Stimulated activated effector memory CD8-positive, alpha-beta T cell treated with anti-CD3 and anti-CD28 coated beads, Interleukin-12 subunit alpha, Interleukin-12 subunit beta, amount 100 ng/mL, for 72 hours (primary cell): ENCODE data around the gene MMP14.
"Not testable (repeated sequence)": the region's sequence is repeated elsewhere in the genome, so short reads cannot be mapped to it uniquely, and the experiment has no call there.

Experiments used
- ATAC-seq: fragments of 150-1000 bp; cut with Tn5 transposase; 2 replicates; pipeline ENCODE4 v1.10.0; 2021
- DNase-seq, 2 donors: peaks; one replicate each; pipeline ENCODE4 v3.0.0; 2021 to 2022; ENCODE audit warnings: low spot score in 2 of 2
- H3K27ac Mint-ChIP-seq: one replicate; pipeline ENCODE4 v1.8.0; 2022; ENCODE audit warnings: mild to moderate bottlenecking, mixed read lengths
- H3K36me3 Mint-ChIP-seq: one replicate; pipeline ENCODE4 v1.8.0; 2022; ENCODE audit warnings: mild to moderate bottlenecking, mixed read lengths
- H3K4me1 Mint-ChIP-seq: one replicate; pipeline ENCODE4 v1.8.0; 2022; ENCODE audit warnings: mixed read lengths
- H3K4me3 Mint-ChIP-seq: one replicate; pipeline ENCODE4 v1.8.0; 2022; ENCODE audit warnings: mild to moderate bottlenecking, mixed read lengths
- H3K9me3 Mint-ChIP-seq: one replicate; pipeline ENCODE4 v1.8.0; 2022; ENCODE audit warnings: mixed read lengths

The MMP14 gene

DNA sequence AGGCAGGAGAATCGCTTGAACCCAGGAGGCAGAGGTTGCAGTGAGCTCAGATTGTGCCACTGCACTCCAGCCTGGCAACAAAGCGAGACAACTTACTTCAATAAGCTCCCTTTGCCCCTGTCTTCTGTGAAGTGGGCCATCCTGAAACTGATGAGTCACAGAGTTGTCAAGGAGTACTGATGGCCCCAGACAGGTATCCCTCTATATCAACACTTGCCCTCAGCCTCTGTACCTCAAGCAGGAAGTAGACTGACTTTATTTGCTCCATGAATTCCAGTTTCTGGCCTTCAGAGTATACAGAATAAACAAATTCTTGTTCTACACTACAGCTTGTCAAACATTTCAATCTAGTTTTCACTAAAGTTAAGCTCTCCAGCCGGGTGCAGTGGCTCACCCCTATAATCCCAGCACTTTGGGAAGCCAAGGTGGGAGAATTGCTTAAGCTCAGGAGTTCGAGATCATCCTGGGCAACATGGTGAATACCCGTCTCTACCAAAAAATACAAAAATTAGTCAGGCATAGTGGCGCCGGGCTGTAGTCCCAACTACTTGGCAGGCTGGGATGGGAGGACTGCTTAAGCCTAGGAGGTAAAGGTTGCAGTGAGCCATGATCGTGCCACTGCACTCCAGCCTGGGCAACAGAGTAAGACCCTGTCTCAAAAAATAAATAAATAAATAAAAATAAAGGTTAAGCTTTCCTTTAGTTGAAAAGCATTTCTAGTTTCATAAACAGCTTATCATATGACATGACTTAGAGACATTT, 18.8 kb downstream of the MMP14 start:
- ATAC-seq: no peak
- H3K27ac Mint-ChIP-seq: no peak overlapping the region
- H3K4me3 Mint-ChIP-seq: no peak overlapping the region

DNA sequence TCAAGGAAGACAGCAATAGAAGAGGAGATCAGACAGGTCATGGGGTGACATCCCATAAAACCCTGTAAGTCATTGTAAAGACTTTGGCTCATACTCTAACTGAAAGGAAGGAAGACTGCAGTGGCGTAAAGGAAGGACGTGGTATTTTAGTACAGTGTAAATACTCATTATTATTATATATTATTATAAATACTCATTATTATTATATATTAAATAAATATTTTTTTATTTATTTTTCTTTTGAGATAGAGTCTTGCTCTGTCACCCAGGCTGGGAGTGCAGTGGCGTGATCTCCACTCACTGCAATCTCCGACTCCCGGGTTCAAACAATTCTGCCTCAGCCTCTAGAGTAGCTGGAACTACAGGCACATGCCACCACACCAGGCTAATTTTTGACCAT, 20.0 kb downstream of the MMP14 start:
- H3K27ac Mint-ChIP-seq: no peak overlapping the region
- no peaks in the 10 kb centered on the region for H3K9me3 Mint-ChIP-seq
- H3K4me1 Mint-ChIP-seq: peaks cover 29% of the 10 kb centered on the region
- no peak for DNase-seq
- H3K4me3 Mint-ChIP-seq: no peak overlapping the region
- ATAC-seq: no peak
- peaks cover 7% of the 10 kb centered on the region for H3K36me3 Mint-ChIP-seq

More for the DNA sequence above, 18.8 kb downstream of the MMP14 start:
- Mint-ChIP-seq H3K9me3 (no peaks in the 10 kb centered on the region), H3K4me1 (peaks cover 36% of the 10 kb centered on the region), H3K36me3 (peaks cover 7% of the 10 kb centered on the region)
- no peak for DNase-seq

DNA sequence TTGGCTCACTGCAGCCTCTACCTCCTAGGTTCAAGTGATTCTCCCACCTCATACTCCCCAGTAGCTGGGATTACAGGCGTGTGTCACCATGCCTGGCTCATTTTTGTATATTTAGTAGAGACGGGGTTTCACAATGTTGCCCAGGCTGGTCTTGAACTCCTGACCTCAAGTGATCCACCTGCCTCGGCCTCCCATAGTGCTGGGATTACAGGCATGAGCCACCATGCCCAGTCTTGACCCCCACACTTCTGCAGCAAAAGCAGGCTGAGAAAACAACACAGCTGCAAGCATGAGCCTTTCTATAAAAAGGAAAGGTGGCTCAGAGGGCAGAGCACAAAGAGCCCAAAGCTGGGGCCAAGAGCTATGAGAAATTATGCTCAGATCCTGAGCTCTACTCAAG, 24.0 kb downstream of the MMP14 start:
- not testable (repeated sequence) for H3K9me3 Mint-ChIP-seq, H3K4me3 Mint-ChIP-seq, ATAC-seq, H3K27ac Mint-ChIP-seq, DNase-seq, H3K36me3 Mint-ChIP-seq
- peaks cover 16% of the 10 kb centered on the region for H3K4me1 Mint-ChIP-seq

DNA sequence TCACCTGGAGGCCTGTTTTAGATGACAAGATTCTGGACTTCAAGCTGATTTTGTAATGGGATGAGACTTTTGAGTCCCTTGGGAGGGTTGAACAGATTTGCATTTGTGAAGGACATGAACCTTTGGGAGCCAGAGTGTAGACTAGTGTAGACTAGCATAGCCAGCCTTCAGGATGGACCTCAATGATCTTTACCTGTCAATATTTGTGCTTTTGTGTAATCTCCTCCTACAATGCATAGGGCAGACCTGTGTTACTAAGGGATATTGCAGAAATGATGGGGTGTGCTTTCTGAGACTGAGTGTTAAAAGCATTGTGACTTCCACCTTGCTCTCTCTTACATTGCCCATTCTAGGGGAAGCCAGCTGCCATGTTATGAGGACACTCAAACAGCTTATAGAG, 25.3 kb downstream of the MMP14 start:
- Mint-ChIP-seq H3K4me1 (peaks cover 16% of the 10 kb centered on the region), H3K9me3 (no peaks in the 10 kb centered on the region), H3K36me3 (peaks cover 7% of the 10 kb centered on the region), H3K4me3 (no peak overlapping the region), H3K27ac (no peak overlapping the region)
- no peak for ATAC-seq
- DNase-seq: no peak

DNA sequence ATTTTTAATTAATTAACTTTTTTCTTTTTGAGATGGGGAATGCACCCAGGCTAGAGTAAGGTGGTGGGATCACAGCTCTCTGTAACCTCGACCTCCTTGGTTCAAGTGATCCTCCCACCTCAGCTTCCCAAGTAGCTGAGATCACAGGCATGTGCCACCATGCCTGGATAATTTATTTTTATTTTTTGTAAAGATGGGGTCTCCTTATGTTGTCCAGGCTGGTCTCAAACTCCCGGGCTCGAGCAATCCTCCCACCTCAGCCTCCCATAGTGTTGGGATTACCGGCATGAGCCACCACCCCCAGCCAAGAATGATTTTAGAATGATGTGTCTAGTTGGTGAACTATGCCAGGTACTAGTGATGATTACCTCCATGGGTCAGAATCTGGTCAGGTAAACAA, 28.6 kb downstream of the MMP14 start:
- DNase-seq: no peak

DNA sequence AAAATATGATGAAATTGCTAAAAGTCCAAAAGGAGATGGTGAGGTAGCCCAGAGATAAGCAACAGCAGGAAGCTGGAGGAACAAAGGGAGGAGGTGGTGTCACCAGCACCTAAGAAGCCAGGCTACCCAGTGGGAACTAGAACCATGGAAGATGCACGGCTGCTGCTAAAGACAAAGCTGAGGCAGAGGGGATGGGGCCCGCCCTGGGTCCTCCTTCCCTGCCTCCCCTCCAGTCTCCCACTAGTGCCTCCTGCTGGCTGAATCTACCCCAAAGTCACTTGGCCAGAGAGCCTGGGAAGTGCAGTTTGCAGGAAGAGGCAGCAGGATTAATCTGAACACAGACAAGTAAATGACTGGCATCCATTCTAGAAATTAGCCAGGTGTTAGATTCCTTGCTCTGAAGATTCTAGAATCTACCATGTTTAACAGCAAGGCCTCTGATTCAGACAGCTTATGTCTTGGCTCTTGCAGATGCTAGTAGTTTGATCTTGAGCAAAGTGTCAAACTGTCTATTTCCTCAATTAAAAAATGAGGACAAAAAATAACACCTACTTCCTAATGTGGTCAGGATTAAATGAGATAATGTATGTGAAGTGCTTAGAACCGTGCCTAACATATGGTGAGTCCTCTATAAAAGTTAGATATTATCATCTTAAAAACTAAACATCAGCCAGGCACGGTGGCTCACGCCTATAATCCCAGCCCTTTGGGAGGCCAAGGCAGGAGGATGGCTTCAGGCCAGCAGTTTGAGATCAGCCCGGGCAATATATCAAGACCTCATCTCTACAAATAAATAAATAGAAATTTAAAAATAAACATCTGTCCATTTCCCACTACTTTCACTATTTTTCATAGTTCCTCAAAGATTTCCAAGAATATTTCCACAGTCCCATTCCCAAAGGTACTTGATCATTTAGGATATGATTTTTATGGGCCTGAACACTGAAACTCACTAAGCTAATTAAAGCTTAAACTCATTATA, 29.3 kb downstream of the MMP14 start:
- Mint-ChIP-seq H3K36me3 (no peaks in the 10 kb centered on the region), H3K4me3 (no peak overlapping the region), H3K27ac (peak overlapping the region; percentile 38), H3K4me1 (peaks cover 7% of the 10 kb centered on the region), H3K9me3 (no peaks in the 10 kb centered on the region)
- ATAC-seq: no peak
- no peak for DNase-seq

More for the DNA sequence above, 28.6 kb downstream of the MMP14 start:
- H3K27ac Mint-ChIP-seq: no peak overlapping the region
- H3K4me1 Mint-ChIP-seq: no peaks in the 10 kb centered on the region
- no peaks in the 10 kb centered on the region for H3K36me3 Mint-ChIP-seq
- ATAC-seq: no peak
- H3K9me3 Mint-ChIP-seq: no peaks in the 10 kb centered on the region
- no peak overlapping the region for H3K4me3 Mint-ChIP-seq

DNA sequence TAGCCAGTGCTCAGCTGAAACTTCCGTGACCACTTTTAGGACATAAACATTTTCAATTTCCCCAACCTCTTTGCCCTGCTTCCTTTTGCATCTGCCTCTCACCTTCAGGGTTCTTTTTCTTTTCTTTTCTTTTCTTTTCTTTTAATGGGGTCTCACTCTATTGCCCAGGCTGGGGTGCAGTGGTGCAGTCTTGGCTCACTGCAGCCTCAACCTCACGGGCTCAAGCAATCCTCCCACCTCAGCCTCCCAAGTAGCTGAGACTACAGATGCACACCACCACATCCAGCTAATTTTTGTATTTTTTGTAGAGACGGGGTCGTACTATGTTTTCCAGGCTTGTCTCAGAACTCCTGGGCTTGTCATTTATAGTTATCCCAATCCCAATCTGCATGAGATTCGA, 30.5 kb downstream of the MMP14 start:
- DNase-seq: no peak
- H3K36me3 Mint-ChIP-seq: no peaks in the 10 kb centered on the region

DNA sequence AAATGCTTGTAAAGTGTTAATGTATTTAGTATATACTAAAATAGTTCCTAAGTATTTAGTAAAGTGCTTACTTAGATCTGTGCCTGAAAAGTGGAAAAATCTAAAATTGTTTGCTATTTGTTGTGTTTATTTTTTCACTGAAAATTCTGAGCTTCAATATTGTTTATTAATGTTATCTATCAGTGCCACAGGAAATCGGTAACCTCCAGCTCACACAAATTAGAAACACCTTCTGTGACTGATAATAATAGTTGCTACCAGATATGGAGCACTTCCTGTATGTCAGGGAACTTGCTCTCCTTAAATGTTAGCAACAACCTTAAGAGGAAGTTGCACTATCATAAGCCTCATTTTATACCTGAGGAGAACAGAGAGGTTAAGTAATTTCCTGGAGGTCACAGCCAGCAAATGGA, 34.4 kb downstream of the MMP14 start:
- Mint-ChIP-seq H3K27ac (peak overlapping the region; percentile 97), H3K4me1 (peaks cover 35% of the 10 kb centered on the region), H3K36me3 (peaks cover 36% of the 10 kb centered on the region), H3K9me3 (no peaks in the 10 kb centered on the region), H3K4me3 (peak overlapping the region; percentile 80)
- ATAC-seq (peak; percentile 72), DNase-seq (no peak)

More for the DNA sequence above, 30.5 kb downstream of the MMP14 start:
- Mint-ChIP-seq H3K27ac (peak overlapping the region; percentile 38), H3K9me3 (no peaks in the 10 kb centered on the region), H3K4me3 (no peak overlapping the region), H3K4me1 (peaks cover 15% of the 10 kb centered on the region)
- no peak for ATAC-seq

DNA sequence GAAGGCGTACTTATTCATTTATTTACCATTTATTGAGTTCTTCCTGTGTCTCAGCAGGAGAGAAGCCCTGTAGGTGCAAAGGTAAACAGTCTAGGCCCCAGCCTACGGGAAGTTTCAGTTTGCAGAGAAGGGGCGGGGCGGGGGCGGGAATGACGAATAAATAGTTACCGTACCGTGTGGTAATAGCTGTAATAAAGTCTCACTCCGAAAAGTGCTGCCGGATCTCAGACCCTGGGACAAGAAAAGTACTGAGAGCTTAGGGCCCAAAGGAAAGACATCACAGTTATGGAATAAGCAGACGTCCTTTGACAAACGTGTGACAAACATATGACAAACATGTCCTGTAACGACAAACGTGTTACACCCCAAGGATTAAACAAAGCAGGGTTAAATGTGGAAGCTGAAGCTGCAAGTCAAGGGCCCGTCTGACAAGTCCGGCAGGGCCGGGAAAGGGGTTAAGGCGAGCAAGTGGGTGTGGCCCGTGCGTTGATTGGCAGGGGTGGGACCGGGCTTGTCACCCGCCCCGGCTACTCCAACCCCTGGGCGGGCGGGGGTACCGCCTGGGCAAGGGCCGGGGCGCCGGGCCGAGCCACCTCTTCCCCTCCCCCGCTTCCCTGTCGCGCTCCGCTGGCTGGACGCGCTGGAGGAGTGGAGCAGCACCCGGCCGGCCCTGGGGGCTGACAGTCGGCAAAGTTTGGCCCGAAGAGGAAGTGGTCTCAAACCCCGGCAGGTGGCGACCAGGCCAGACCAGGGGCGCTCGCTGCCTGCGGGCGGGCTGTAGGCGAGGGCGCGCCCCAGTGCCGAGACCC, 35.0 kb downstream of the MMP14 start, which contains the start of gene LRP10:
Gene LRP10, plus strand, starts transcription at position 517 of the 809 bp plus-strand sequence. CDS start 564 bp downstream, outside the sequence.
- Mint-ChIP-seq H3K36me3 (peaks cover 42% of the 10 kb centered on the region), H3K4me1 (peaks cover 35% of the 10 kb centered on the region), H3K27ac (peak within 1 kb of the TSS; percentile 97), H3K4me3 (peak within 1 kb of the TSS; percentile 80), H3K9me3 (no peaks in the 10 kb centered on the region)
- DNase-seq (peak; percentile 62 to 93), ATAC-seq (peak; percentile 89)

DNA sequence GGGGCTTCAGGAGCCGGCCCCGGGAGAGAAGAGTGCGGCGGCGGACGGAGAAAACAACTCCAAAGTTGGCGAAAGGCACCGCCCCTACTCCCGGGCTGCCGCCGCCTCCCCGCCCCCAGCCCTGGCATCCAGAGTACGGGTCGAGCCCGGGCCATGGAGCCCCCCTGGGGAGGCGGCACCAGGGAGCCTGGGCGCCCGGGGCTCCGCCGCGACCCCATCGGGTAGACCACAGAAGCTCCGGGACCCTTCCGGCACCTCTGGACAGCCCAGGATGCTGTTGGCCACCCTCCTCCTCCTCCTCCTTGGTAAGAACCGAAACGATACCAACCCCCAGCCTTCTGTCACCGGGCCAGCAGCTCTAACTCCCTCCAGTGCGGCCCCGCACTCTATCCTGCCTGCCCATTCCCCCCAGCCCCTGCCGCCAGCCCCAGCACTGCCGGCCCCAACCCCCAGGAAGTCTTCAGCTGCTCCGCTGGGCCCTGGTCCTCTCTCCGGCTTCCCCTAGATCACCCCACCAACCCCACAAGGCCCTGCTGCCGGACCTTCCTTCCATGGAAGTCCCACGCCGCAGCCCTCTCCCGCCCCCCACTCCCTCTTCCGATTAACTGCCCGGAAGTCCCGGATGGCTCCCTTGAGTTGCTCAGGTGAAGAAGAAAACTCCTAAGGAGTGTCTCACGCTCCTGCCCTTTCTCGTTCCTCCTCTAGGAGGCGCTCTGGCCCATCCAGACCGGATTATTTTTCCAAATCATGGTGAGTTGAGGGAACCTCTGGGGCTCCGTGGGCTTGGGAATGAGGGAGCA, 35.8 kb downstream of the MMP14 start:
- DNase-seq (peak; percentile 61 to 87), ATAC-seq (peak; percentile 32)
- Mint-ChIP-seq H3K9me3 (no peaks in the 10 kb centered on the region), H3K27ac (peak overlapping the region; percentile 97), H3K36me3 (peaks cover 50% of the 10 kb centered on the region), H3K4me3 (peak overlapping the region; percentile 80), H3K4me1 (peaks cover 35% of the 10 kb centered on the region)

DNA sequence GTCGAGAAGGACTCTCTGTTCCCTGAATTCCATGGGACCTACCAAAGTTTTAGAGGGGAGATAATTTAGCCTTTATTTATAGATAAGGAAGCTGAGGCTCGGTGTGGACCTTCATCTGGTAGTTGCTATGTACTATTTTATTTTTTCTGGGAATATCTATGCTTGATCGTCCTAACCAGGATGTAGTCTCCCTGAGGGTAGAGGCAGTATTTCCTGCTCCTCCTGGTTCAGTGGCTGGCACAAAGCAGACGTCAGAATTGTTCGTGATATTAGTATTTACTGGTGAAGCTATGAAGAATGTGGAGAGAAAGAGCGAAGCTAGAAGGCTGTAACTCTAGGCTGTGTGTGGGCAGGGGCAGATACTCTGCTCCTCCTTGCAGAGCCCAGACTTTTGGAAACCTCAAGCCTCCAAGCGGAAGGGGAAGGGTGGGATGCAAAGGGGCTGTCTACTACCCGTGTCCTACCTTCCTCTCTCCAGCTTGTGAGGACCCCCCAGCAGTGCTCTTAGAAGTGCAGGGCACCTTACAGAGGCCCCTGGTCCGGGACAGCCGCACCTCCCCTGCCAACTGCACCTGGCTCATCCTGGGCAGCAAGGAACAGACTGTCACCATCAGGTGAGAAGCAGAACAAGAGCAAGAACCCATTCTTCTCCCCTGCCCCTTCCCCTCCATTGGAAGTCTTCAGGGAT, 36.6 kb downstream of the MMP14 start:
- H3K36me3 Mint-ChIP-seq: peaks cover 58% of the 10 kb centered on the region
- H3K9me3 Mint-ChIP-seq: no peaks in the 10 kb centered on the region
- H3K27ac Mint-ChIP-seq: peak overlapping the region; percentile 97
- ATAC-seq (no peak), DNase-seq (no peak)
- peak overlapping the region; percentile 80 for H3K4me3 Mint-ChIP-seq
- H3K4me1 Mint-ChIP-seq: peaks cover 35% of the 10 kb centered on the region

DNA sequence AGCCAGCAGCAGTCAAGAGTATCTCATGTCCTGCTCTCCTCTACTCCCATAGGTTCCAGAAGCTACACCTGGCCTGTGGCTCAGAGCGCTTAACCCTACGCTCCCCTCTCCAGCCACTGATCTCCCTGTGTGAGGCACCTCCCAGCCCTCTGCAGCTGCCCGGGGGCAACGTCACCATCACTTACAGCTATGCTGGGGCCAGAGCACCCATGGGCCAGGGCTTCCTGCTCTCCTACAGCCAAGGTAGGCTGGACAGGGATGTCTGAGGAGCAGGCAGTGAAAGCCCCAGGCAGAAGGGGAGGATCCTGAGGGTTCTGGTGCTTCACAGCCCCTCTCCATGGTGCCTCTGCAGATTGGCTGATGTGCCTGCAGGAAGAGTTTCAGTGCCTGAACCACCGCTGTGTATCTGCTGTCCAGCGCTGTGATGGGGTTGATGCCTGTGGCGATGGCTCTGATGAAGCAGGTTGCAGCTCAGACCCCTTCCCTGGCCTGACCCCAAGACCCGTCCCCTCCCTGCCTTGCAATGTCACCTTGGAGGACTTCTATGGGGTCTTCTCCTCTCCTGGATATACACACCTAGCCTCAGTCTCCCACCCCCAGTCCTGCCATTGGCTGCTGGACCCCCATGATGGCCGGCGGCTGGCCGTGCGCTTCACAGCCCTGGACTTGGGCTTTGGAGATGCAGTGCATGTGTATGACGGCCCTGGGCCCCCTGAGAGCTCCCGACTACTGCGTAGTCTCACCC, 38.8 kb downstream of the MMP14 start:
- ATAC-seq (no peak), DNase-seq (no peak)
- no peaks in the 10 kb centered on the region for H3K9me3 Mint-ChIP-seq
- no peak overlapping the region for H3K4me3 Mint-ChIP-seq
- peaks cover 75% of the 10 kb centered on the region for H3K36me3 Mint-ChIP-seq
- H3K4me1 Mint-ChIP-seq: peaks cover 44% of the 10 kb centered on the region
- peak overlapping the region; percentile 60 for H3K27ac Mint-ChIP-seq

DNA sequence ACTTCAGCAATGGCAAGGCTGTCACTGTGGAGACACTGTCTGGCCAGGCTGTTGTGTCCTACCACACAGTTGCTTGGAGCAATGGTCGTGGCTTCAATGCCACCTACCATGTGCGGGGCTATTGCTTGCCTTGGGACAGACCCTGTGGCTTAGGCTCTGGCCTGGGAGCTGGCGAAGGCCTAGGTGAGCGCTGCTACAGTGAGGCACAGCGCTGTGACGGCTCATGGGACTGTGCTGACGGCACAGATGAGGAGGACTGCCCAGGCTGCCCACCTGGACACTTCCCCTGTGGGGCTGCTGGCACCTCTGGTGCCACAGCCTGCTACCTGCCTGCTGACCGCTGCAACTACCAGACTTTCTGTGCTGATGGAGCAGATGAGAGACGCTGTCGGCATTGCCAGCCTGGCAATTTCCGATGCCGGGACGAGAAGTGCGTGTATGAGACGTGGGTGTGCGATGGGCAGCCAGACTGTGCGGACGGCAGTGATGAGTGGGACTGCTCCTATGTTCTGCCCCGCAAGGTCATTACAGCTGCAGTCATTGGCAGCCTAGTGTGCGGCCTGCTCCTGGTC, 39.4 kb downstream of the MMP14 start:
- Mint-ChIP-seq H3K9me3 (no peaks in the 10 kb centered on the region), H3K4me1 (peaks cover 37% of the 10 kb centered on the region), H3K36me3 (peaks cover 75% of the 10 kb centered on the region), H3K4me3 (no peak overlapping the region), H3K27ac (no peak overlapping the region)
- no peak for ATAC-seq
- no peak for DNase-seq
